Mesenchymal stem cell (in vitro differentiated cells and primary cell): ENCODE data around the gene PHKA2.

Source experiments
- DNase-seq: peaks from one replicate; pipeline ENCODE4 v3.0.0-alpha.2; 2013
- H2AFZ ChIP-seq: one replicate; pipeline ENCODE4 v1.6.1; 2013; ENCODE audit warnings: low read depth, mild to moderate bottlenecking, control low read depth, inconsistent platforms, low read length, moderate library complexity
- H2AK5ac ChIP-seq: 2 replicates; pipeline ENCODE4 v1.6.1; 2013; ENCODE audit warnings: low read length, moderate library complexity, mild to moderate bottlenecking, inconsistent platforms; ENCODE audit not compliant: severe bottlenecking
- H2BK120ac ChIP-seq: one replicate; pipeline ENCODE4 v1.6.1; 2013; ENCODE audit warnings: low read depth, mild to moderate bottlenecking, inconsistent platforms, low read length, moderate library complexity
- H2BK12ac ChIP-seq, 2 experiments: one replicate each; pipeline ENCODE4 v1.6.1; 2013; ENCODE audit warnings: inconsistent platforms in 2 of 2, low read length in 2 of 2, mild to moderate bottlenecking in 2 of 2, moderate library complexity in 2 of 2, control low read depth in 1 of 2
- H2BK15ac ChIP-seq: one replicate; pipeline ENCODE4 v1.6.1; 2013; ENCODE audit warnings: mild to moderate bottlenecking, low read depth, inconsistent platforms; ENCODE audit not compliant: poor library complexity, severe bottlenecking
- H2BK5ac ChIP-seq: 2 replicates; pipeline ENCODE4 v1.6.1; 2013; ENCODE audit warnings: low read depth, mild to moderate bottlenecking, low read length, control low read depth, inconsistent platforms; ENCODE audit not compliant: poor library complexity, severe bottlenecking
- H3K14ac ChIP-seq, 2 experiments: one replicate each; pipeline ENCODE4 v1.6.1; 2013; ENCODE audit warnings: inconsistent platforms in 2 of 2, low read length in 2 of 2, control low read depth in 1 of 2, mild to moderate bottlenecking in 1 of 2, moderate library complexity in 1 of 2
- H3K18ac ChIP-seq, 2 experiments: one replicate each; pipeline ENCODE4 v1.6.1; 2013; ENCODE audit warnings: inconsistent platforms in 2 of 2, low read length in 2 of 2, control low read depth in 1 of 2, low read depth in 1 of 2, mild to moderate bottlenecking in 1 of 2
- H3K23ac ChIP-seq, 2 experiments: one replicate each; pipeline ENCODE4 v1.6.1; 2013; ENCODE audit warnings: inconsistent platforms in 2 of 2, low read length in 2 of 2, mild to moderate bottlenecking in 2 of 2, moderate library complexity in 2 of 2, control low read depth in 1 of 2
- H3K27ac ChIP-seq: 2 replicates; pipeline ENCODE4 v1.5.1; 2013; ENCODE audit warnings: mild to moderate bottlenecking, moderate library complexity, low read length, control low read depth, inconsistent platforms; ENCODE audit not compliant: poor library complexity, severe bottlenecking
- H3K27me3 ChIP-seq, 2 experiments: 2 replicates each; pipeline versions ENCODE4 v1.6.1 to v1.7.0; 2013; ENCODE audit warnings: low read length in 2 of 2, mild to moderate bottlenecking in 2 of 2, moderate library complexity in 2 of 2, control low read depth in 1 of 2, inconsistent platforms in 1 of 2; ENCODE audit not compliant: control insufficient read depth in 1 of 2, insufficient read depth in 1 of 2
- H3K36me3 ChIP-seq, 2 experiments: 2 replicates each; pipeline versions ENCODE4 v1.6.1 to v1.7.0; 2013; ENCODE audit warnings: low read length in 2 of 2, control low read depth in 1 of 2, inconsistent platforms in 1 of 2, low read depth in 1 of 2, mild to moderate bottlenecking in 1 of 2; ENCODE audit not compliant: insufficient read depth in 2 of 2, control insufficient read depth in 1 of 2
- H3K4ac ChIP-seq, 2 experiments: one replicate each; pipeline ENCODE4 v1.6.1; 2013; ENCODE audit warnings: inconsistent platforms in 2 of 2, low read length in 2 of 2, mild to moderate bottlenecking in 2 of 2, moderate library complexity in 2 of 2, control low read depth in 1 of 2, low read depth in 1 of 2
- H3K4me1 ChIP-seq: 2 replicates; pipeline ENCODE4 v1.6.1; 2013; ENCODE audit warnings: low read depth, low read length, control low read depth; ENCODE audit not compliant: control insufficient read depth, insufficient read depth
- H3K4me2 ChIP-seq: 2 replicates; pipeline ENCODE4 v1.6.1; 2013; ENCODE audit warnings: low read length, mild to moderate bottlenecking, inconsistent platforms; ENCODE audit not compliant: poor library complexity, severe bottlenecking
- H3K4me3 ChIP-seq, 2 experiments: 2 replicates each; pipeline versions ENCODE4 v1.5.1 to v1.7.0; 2013; ENCODE audit warnings: low read length in 2 of 2, mild to moderate bottlenecking in 2 of 2, control low read depth in 1 of 2, low read depth in 1 of 2; ENCODE audit not compliant: insufficient read depth in 1 of 2
- H3K79me1 ChIP-seq: replicated peaks from 2 replicates; pipeline ENCODE4 v1.6.1; 2013; ENCODE audit warnings: mild to moderate bottlenecking, control low read depth, low read length, inconsistent platforms; ENCODE audit not compliant: poor library complexity, severe bottlenecking
- H3K9ac ChIP-seq: 2 replicates; pipeline ENCODE4 v1.7.0; 2013; ENCODE audit warnings: mild to moderate bottlenecking, low read length, moderate library complexity
- H3K9me3 ChIP-seq: 2 replicates; pipeline ENCODE4 v1.7.0; 2013; ENCODE audit warnings: mild to moderate bottlenecking, low read length; ENCODE audit not compliant: control insufficient read depth
- H4K8ac ChIP-seq: one replicate; pipeline ENCODE4 v1.6.1; 2013; ENCODE audit warnings: inconsistent platforms, mild to moderate bottlenecking, low read length, moderate library complexity
- H4K91ac ChIP-seq: one replicate; pipeline ENCODE4 v1.6.1; 2013; ENCODE audit warnings: mild to moderate bottlenecking, low read length, inconsistent platforms
- WGBS: methylation state at CpG from one replicate; pipeline ENCODE4 v1.1.7; 2013; ENCODE audit warnings: mixed read lengths; 5-methylcytosine and 5-hydroxymethylcytosine counted together

Gene PHKA2

DNA sequence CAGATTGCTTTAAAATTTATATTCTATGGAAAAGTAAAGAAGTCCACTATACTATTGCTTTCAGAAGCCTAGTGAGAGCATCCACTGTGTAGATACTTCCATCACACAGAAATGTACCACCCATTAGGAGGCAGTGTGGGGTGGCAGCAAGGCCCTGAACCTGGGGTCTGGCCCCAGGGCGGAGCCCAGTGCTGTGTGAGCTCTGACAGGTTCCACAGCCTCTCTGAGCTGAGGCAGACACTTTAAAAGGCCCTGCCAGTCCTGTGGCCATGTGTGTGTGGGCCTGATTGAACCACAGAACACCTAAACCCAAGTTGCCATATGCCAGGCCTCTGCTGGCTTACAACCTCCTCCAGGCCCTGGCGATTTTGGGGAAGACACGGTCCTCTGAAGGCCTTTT, 49.2 kb downstream of the PHKA2 start:
- peaks cover 13 to 34% of the 10 kb centered on the region in 2 experiments for H3K36me3 ChIP-seq
- no peak overlapping the region for H2AFZ ChIP-seq
- no peak overlapping the region for H2AK5ac ChIP-seq
- H3K9me3 ChIP-seq = no peaks in the 10 kb centered on the region
- H3K27me3 ChIP-seq = peaks cover 0 to 2% of the 10 kb centered on the region in 2 experiments
- H2BK5ac ChIP-seq = no peak overlapping the region
- no peak overlapping the region for H3K27ac ChIP-seq
- no peak for DNase-seq
- H3K4me1 ChIP-seq = no peaks in the 10 kb centered on the region
- H3K18ac ChIP-seq = no peak overlapping the region
- no peak overlapping the region for H3K14ac ChIP-seq
- H3K4me3 ChIP-seq = no peak overlapping the region
- H3K23ac ChIP-seq = no peak overlapping the region
- H3K9ac ChIP-seq = no peak overlapping the region
- H3K4ac ChIP-seq = no peak overlapping the region
- H2BK120ac ChIP-seq = no peak overlapping the region
- no peak overlapping the region for H4K8ac ChIP-seq
- no peak overlapping the region for H3K4me2 ChIP-seq
- H4K91ac ChIP-seq = no peak overlapping the region
- WGBS = 97% methylated on average over 3 of the region's 3 CpGs
- H2BK12ac ChIP-seq = no peak overlapping the region
- H2BK15ac ChIP-seq = no peak overlapping the region
- no peaks in the 10 kb centered on the region for H3K79me1 ChIP-seq

DNA sequence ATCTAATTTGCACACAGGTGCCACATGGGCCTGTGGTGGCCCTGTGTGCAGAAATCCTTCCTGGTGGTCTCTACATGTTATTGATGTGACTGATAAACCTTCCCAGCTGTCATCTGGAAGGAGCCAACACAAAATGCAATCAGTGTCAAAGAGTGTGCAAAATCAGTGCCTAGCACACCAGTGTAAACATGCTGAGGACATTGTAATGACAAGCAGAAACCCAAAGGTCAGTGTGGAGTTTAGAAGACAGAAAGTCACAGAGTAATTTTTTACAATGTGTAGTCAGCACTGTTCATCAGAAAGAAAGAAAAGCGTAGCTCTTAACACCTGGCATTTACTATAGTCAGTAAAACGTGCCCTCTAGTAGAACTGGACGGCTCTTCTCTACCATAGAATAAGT, 50.3 kb downstream of the PHKA2 start:
- DNase-seq = no peak

DNA sequence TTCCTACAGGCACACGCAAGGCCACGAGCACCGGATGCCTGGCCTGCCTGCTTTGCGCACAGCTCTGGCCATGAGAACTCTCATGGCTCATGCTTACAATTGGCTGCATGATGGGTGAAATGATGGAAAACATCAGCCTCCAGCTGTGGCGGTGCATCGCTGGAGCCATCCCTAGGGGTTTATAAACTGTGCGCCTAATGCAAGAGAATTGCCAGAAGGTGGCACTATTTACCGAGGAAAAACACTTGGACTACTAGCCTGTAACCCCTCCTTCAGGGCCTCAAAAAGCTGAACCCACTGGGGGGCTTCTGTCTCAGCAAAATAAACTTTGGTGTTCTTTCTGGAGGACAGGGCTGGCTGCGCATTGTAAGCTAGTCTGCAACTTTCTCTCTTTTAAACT, 51.9 kb downstream of the PHKA2 start:
- no peaks in the 10 kb centered on the region for H3K9me3 ChIP-seq
- H3K36me3 ChIP-seq = peaks cover 5 to 44% of the 10 kb centered on the region in 2 experiments
- no peak overlapping the region for H2AFZ ChIP-seq
- H2AK5ac ChIP-seq = no peak overlapping the region
- H2BK5ac ChIP-seq = no peak overlapping the region
- no peak overlapping the region for H3K4me2 ChIP-seq
- 83% methylated on average over 8 of the region's 9 CpGs for WGBS
- no peak overlapping the region for H3K14ac ChIP-seq
- H3K23ac ChIP-seq = no peak overlapping the region
- H2BK12ac ChIP-seq = no peak overlapping the region
- no peak overlapping the region for H4K91ac ChIP-seq
- no peak overlapping the region for H3K9ac ChIP-seq
- no peak overlapping the region for H2BK15ac ChIP-seq
- no peak overlapping the region for H2BK120ac ChIP-seq
- no peak overlapping the region for H3K18ac ChIP-seq
- DNase-seq = peak; percentile 29
- no peak overlapping the region for H3K4ac ChIP-seq
- H3K4me1 ChIP-seq = no peaks in the 10 kb centered on the region
- H3K27me3 ChIP-seq = peaks cover 0 to 5% of the 10 kb centered on the region in 2 experiments
- no peak overlapping the region for H3K27ac ChIP-seq
- H3K79me1 ChIP-seq = no peaks in the 10 kb centered on the region
- H4K8ac ChIP-seq = no peak overlapping the region
- H3K4me3 ChIP-seq = no peak overlapping the region

More for the DNA sequence above, 50.3 kb downstream of the PHKA2 start:
- H2BK5ac ChIP-seq = no peak overlapping the region
- no peaks in the 10 kb centered on the region for H3K79me1 ChIP-seq
- H3K9ac ChIP-seq = no peak overlapping the region
- no peak overlapping the region for H3K18ac ChIP-seq
- no peaks in the 10 kb centered on the region for H3K9me3 ChIP-seq
- H3K36me3 ChIP-seq = peaks cover 13 to 34% of the 10 kb centered on the region in 2 experiments
- H3K4me1 ChIP-seq = no peaks in the 10 kb centered on the region
- no peak overlapping the region for H3K4me3 ChIP-seq
- no peak overlapping the region for H4K91ac ChIP-seq
- H2AK5ac ChIP-seq = no peak overlapping the region
- no peak overlapping the region for H2BK15ac ChIP-seq
- H3K4ac ChIP-seq = no peak overlapping the region
- 94% methylated on average over 3 of the region's 3 CpGs for WGBS
- H3K27ac ChIP-seq = no peak overlapping the region
- H3K4me2 ChIP-seq = no peak overlapping the region
- H2AFZ ChIP-seq = no peak overlapping the region
- no peak overlapping the region for H2BK12ac ChIP-seq
- H2BK120ac ChIP-seq = no peak overlapping the region
- no peak overlapping the region for H3K14ac ChIP-seq
- H3K27me3 ChIP-seq = peaks cover 0 to 5% of the 10 kb centered on the region in 2 experiments
- no peak overlapping the region for H4K8ac ChIP-seq
- H3K23ac ChIP-seq = no peak overlapping the region

DNA sequence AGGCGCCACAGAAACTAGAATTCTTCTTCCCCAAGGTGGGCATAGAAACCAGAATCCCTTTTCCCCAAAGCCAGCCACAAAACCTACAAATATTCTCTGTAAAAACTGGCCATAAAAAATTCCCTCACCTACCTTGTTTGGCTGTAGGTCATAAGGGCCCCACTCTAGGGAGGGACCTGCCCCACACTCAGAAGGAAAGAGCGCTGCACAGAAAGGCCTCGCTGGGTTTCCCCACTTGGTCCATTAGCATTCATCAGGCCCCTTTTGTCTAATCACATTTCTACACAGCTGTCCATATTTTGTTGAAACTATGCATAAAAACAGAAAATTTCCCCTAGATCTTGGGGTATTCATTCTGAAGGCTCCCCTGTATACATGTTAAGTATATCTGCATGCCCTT, 54.1 kb downstream of the PHKA2 start:
- Histone ChIP-seq H3K36me3 (peaks cover 6 to 46% of the 10 kb centered on the region in 2 experiments), H3K79me1 (no peaks in the 10 kb centered on the region), H4K91ac (no peak overlapping the region), H3K18ac (no peak overlapping the region), H3K4ac (no peak overlapping the region), H3K9me3 (no peaks in the 10 kb centered on the region), H2BK12ac (no peak overlapping the region), H2BK5ac (no peak overlapping the region), H2AK5ac (no peak overlapping the region), H3K14ac (no peak overlapping the region), H3K4me3 (no peak overlapping the region), H4K8ac (no peak overlapping the region), H3K27ac (no peak overlapping the region), H3K4me2 (no peak overlapping the region), H3K23ac (no peak overlapping the region), H2BK15ac (no peak overlapping the region), H3K27me3 (peaks cover 0 to 5% of the 10 kb centered on the region in 2 experiments), H2BK120ac (no peak overlapping the region), H3K9ac (no peak overlapping the region), H2AFZ (no peak overlapping the region), H3K4me1 (no peaks in the 10 kb centered on the region)
- DNase-seq = no peak
- WGBS = 99% methylated on average over 3 of the region's 3 CpGs
